Measurements from ENCODE around the gene WDR73.

DNA sequence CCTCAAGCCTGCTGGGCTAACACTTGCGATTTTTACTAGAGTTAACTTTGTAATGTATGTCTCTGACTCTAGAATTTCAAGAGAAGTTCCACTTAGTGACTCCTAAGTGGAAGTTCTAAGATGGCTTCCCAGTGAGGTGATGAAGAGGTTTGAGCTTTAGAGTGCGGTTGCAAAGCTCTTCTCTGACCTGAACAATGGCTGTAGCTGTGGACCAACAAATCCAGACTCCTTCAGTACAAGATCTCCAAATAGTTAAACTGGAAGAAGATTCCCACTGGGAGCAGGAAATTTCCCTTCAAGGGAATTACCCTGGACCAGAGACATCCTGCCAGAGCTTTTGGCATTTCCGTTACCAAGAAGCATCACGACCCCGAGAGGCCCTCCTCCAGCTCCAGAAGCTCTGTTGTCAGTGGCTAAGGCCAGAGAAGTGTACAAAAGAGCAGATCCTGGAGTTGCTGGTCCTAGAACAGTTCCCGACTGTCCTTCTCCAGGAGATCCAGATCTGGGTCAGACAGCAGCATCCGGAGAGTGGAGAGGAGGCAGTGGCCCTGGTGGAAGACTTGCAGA, 22.3 kb downstream of the WDR73 start:
- TF ChIP-seq CTCF (IDR thresholded peaks at IDR 0.05) (no peak), ZFX (IDR thresholded peaks at IDR 0.05; ENCODE audit: borderline replicate concordance) (no peak)

Data from 22Rv1 (cell line).